K562 (cell line): Measurements from ENCODE around the gene CIAO2A. TPM values are rescaled to one million over a fixed set of nuclear protein-coding genes. Genes with fewer than 3 reads are reported as not detected.

Experiments
- ATAC-seq: fragments of 200-7000 bp; cut with Tn5 transposase; 3 replicates; pipeline ENCODE4 v1.9.1; 2020; ENCODE audit warnings: moderate library complexity
- BruUV-seq: library from RNA; stranded (reverse); fragments of 400-500 nt; replicated peaks from 2 replicates; lab custom pipeline; 2021; lab: Mats Ljungman, UMichigan
- CTCF ChIA-PET: fragments of 300-600 bp; formaldehyde crosslinking; extraction: SDS; loops from one replicate; lab custom pipeline; 2021; ENCODE audit warnings: low intra/inter-chr PET ratio; lab: Yijun Ruan, JAX
- POLR2A ChIA-PET: fragments of 300-600, 350-650 bp; sonication (Branson Sonifier 250); formaldehyde crosslinking; extraction: SDS; loops from one replicate; lab custom pipeline; 2021; ENCODE audit warnings: antibody characterized with exemption, inconsistent platforms; lab: Yijun Ruan, JAX
- DNase-seq, 4 experiments: peaks; one replicate each; pipeline versions ENCODE4 v3.0.0 to v3.0.0-alpha.2; 2011 to 2018; ENCODE audit warnings: low spot score in 3 of 4, mixed read lengths in 3 of 4; ENCODE audit errors: extremely low read depth in 1 of 4
- FAIRE-seq: peaks from 2 replicates; lab custom pipeline; 2011; peaks lifted over from hg19 to GRCh38; lab: Jason Lieb, UNC
- H2AFZ ChIP-seq: 2 replicates; pipeline ENCODE4 v1.6.0; 2011; ENCODE audit warnings: low read depth, low read length, control low read depth, inconsistent platforms
- H3K27ac ChIP-seq: fragments of 200-600 bp; 3 replicates; pipeline ENCODE4 v1.8.0; 2011; ENCODE audit warnings: low read depth, mild to moderate bottlenecking, control low read depth, inconsistent platforms, low read length, moderate library complexity, mixed read lengths; ENCODE audit errors: extremely low read depth
- H3K27me3 ChIP-seq, 2 experiments: fragments of 300-600 bp in 1 of 2; 2 replicates in 1 of 2; 3 replicates in 1 of 2; pipeline versions ENCODE4 v1.6.0 to v1.8.0; 2011; ENCODE audit warnings: inconsistent platforms in 2 of 2, low read length in 2 of 2, mild to moderate bottlenecking in 1 of 2, mixed read lengths in 1 of 2, moderate library complexity in 1 of 2; ENCODE audit not compliant: control insufficient read depth in 2 of 2, insufficient read depth in 2 of 2
- H3K36me3 ChIP-seq: fragments of 300-600 bp; 3 replicates; pipeline ENCODE4 v1.8.0; 2011; ENCODE audit warnings: mild to moderate bottlenecking, low read length, inconsistent platforms; ENCODE audit not compliant: control insufficient read depth, insufficient read depth
- H3K4me1 ChIP-seq, 2 experiments: fragments of 200-600 bp in 1 of 2; replicated peaks in 1 of 2; 2 replicates in 1 of 2; 3 replicates in 1 of 2; pipeline versions ENCODE4 v1.5.1 to v1.8.0; 2011; ENCODE audit warnings: inconsistent platforms in 2 of 2, low read length in 2 of 2, mild to moderate bottlenecking in 1 of 2, mixed read lengths in 1 of 2, moderate library complexity in 1 of 2; ENCODE audit not compliant: control insufficient read depth in 2 of 2, insufficient read depth in 2 of 2
- H3K4me2 ChIP-seq: 2 replicates; pipeline ENCODE4 v1.6.1; 2011; ENCODE audit warnings: low read length, control low read depth, inconsistent platforms, mixed read lengths; ENCODE audit not compliant: insufficient read depth
- H3K4me3 ChIP-seq: fragments of 200-600 bp; sonication (generic), shearing (Covaris generic); 2 replicates; pipeline ENCODE4 v1.5.1; 2016; ENCODE audit warnings: control low read depth, inconsistent platforms
- H3K79me2 ChIP-seq: fragments of 200-600 bp; 3 replicates; pipeline ENCODE4 v1.8.0; 2011; ENCODE audit warnings: low read length, inconsistent platforms; ENCODE audit not compliant: control insufficient read depth, insufficient read depth
- H3K9ac ChIP-seq, 2 experiments: 2 replicates each; pipeline versions ENCODE4 v1.6.0 to v1.6.1; 2011; ENCODE audit warnings: low read depth in 2 of 2, low read length in 2 of 2, control low read depth in 1 of 2, inconsistent platforms in 1 of 2, mild to moderate bottlenecking in 1 of 2, mixed read lengths in 1 of 2; ENCODE audit not compliant: insufficient read depth in 1 of 2
- H3K9me1 ChIP-seq: one replicate; pipeline ENCODE4 v1.6.0; 2011; ENCODE audit warnings: inconsistent platforms, mild to moderate bottlenecking, low read length, moderate library complexity; ENCODE audit not compliant: control insufficient read depth, insufficient read depth
- H3K9me3 ChIP-seq: replicated peaks from 2 replicates; pipeline ENCODE4 v1.5.1; 2011; ENCODE audit warnings: low read depth, low read length, inconsistent platforms; ENCODE audit not compliant: control insufficient read depth, insufficient read depth
- H4K20me1 ChIP-seq: replicated peaks from 2 replicates; pipeline ENCODE4 v1.6.1; 2011; ENCODE audit warnings: low read length, inconsistent platforms, mixed read lengths; ENCODE audit not compliant: control insufficient read depth, insufficient read depth
- LCOR ChIP-seq: sonication (generic); formaldehyde crosslinking; IDR thresholded peaks from 2 replicates; pipeline ENCODE4 v1.8.0; 2022; ENCODE audit warnings: mild to moderate bottlenecking, missing genetic modification reagents
- MED1 ChIP-seq: sonication (generic); formaldehyde crosslinking; IDR thresholded peaks from 2 replicates; pipeline ENCODE4 v1.8.1; 2023; ENCODE audit warnings: missing genetic modification reagents, borderline replicate concordance
- PHTF2 ChIP-seq: fragments of 250-450 bp; sonication (Bioruptor Pico); IDR thresholded peaks from 2 replicates; pipeline ENCODE4 v1.5.0; 2021; ENCODE audit warnings: mild to moderate bottlenecking
- POLR2G ChIP-seq: fragments of 200-400 bp; formaldehyde crosslinking; IDR thresholded peaks from 2 replicates; pipeline ENCODE4 v1.6.1; 2017; ENCODE audit warnings: low read depth, mild to moderate bottlenecking, antibody characterized with exemption, low read length, moderate library complexity
- SMAD2 ChIP-seq: fragments of 150-350 bp; IDR thresholded peaks from 2 replicates; pipeline ENCODE4 v1.6.1; 2014; ENCODE audit warnings: low read depth, mild to moderate bottlenecking, low read length
- TAF15 ChIP-seq: fragments of 200-400 bp; formaldehyde crosslinking; IDR thresholded peaks from 2 replicates; pipeline ENCODE4 v1.6.1; 2017; ENCODE audit warnings: mild to moderate bottlenecking, low read depth, low read length, moderate library complexity
- TBP ChIP-seq: optimal IDR thresholded peaks from 2 replicates; pipeline ENCODE3; 2011; ENCODE audit warnings: low read depth, low read length, improper control_type of control experiment
- ZFP30 ChIP-seq: fragments of 250-450 bp; sonication (Bioruptor Pico); IDR thresholded peaks from 2 replicates; pipeline ENCODE4 v1.8.0; 2022; ENCODE audit warnings: moderate library complexity, mild to moderate bottlenecking, inconsistent platforms, borderline replicate concordance
- ZNF3 ChIP-seq: fragments of 250-450 bp; sonication (Bioruptor Pico); IDR thresholded peaks from 2 replicates; pipeline ENCODE4 v1.5.0; 2021; ENCODE audit warnings: mild to moderate bottlenecking, moderate library complexity
- WGBS: fragments of 100-300 bp; shearing (Covaris generic); methylation state at CpG from one replicate; pipeline ENCODE4 v1.1.6; 2016; ENCODE audit warnings: low coverage, mixed read lengths; ENCODE audit not compliant: insufficient coverage; ENCODE audit errors: missing lambda C conversion rate; 5-methylcytosine and 5-hydroxymethylcytosine counted together
- in situ Hi-C: fragments of 300-500 bp; cut with MboI; formaldehyde crosslinking; loops from 4 replicates; pipeline ENCODE4 v1.15.0; 2018; ENCODE audit warnings: inconsistent platforms, mixed read lengths
- intact Hi-C: fragments of 100-400 bp; cut with micrococcal nuclease; formaldehyde crosslinking; loops from 2 replicates; pipeline ENCODE4 v1.14.2; 2022
- polyA plus RNA-seq, 8 experiments: library from polyadenylated mRNA; depleted of rRNA in 4 of 8; stranded (reverse) in 5 of 8; unstranded in 3 of 8; fragments of >200 nt; fragmentation: Nextera tagmentation in 2 of 8; fragmentation: Illumina TruSeq in 1 of 8; extraction: Ambion mirVana in 2 of 8; extraction: Trizol in 1 of 8; gene quantifications; 2 replicates each; pipeline versions ENCODE4 v1.2.1 to v1.2.3, GENCODE V29; 2011 to 2014; ENCODE audit warnings: inconsistent platforms in 1 of 8, missing spikeins in 1 of 8
- total RNA-seq, 7 experiments: library from RNA; depleted of rRNA in 6 of 7; stranded (reverse); fragments of >200 nt in 6 of 7; fragmentation: Illumina TruSeq in 2 of 7; extraction: Trizol in 2 of 7; gene quantifications; 2 replicates each; pipeline versions ENCODE4 v1.2.1 to v1.2.3, GENCODE V29; 2011 to 2021; ENCODE audit warnings: low replicate concordance in 1 of 7

CIAO2A gene
- total and polyA plus RNA-seq, 9 of the 15 experiments (the other 6 are each of a cell fraction or from before 2014, with no cell fraction given): 161 to 429 (median 313) TPM

DNA sequence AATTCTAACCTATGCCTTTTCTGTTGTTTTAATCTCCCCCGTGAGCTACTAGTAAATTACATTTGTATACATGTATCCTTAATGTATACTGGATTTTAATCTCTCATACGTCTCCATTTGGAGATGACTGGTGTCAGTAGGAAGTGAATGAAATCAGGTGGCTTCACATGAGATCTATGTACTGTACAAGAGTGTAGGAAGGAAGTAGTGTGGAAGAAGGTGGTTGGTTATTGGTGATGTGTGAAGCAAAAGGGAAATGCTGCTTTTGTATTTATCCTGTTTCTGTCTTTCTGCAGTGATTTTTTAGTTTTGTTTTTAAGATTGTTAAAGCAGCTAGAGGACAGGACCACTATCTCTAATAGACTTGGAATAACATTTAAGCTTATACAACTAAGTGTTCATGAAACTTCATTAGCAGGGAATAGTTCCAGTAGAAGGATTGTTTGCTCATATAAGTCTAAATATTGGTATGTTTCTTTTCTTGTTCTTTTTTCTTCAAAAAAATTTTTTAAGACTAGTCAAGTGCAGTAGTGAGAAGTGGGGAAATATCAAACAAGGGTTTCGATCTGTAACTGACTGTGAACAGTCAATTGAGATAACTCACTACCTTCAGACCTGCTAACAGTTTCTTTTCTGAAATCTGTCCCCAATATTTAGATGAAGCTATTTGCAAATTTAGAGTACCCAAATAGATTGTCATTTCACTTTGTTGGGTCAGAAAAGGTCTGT, 17.5 kb upstream of the CIAO2A start:
- WGBS: 66% methylated on average over 3 of the region's 3 CpGs

More for the DNA sequence above, 17.5 kb upstream of the CIAO2A start:
- H3K4me2 ChIP-seq: no peak overlapping the region
- BruUV-seq: no TSS peak
- ChIA-PET CTCF (no interaction called here), POLR2A (interaction anchor here (0.8 to 2.6 kb wide), 8 partner anchors 9 to 189 kb away, joined by 3 to 11 read pairs (median 4); partner anchors contain the start of genes CIAO2A and SNX1)
- H2AFZ ChIP-seq: no peak overlapping the region
- no peak for FAIRE-seq
- H3K79me2 ChIP-seq: peaks cover 60% of the 10 kb centered on the region
- no peaks in the 10 kb centered on the region for H3K27me3 ChIP-seq
- H3K9me1 ChIP-seq: no peaks in the 10 kb centered on the region
- no peak overlapping the region for H3K4me3 ChIP-seq
- H3K9ac ChIP-seq: no peak overlapping the region
- no peaks in the 10 kb centered on the region for H3K9me3 ChIP-seq
- no peak for ATAC-seq
- TF ChIP-seq PHTF2 (no peak), LCOR (CRISPR knock-in tag) (no peak), TBP (no peak), POLR2G (no peak), MED1 (CRISPR knock-in tag) (no peak), ZNF3 (no peak), TAF15 (no peak), SMAD2 (no peak), ZFP30 (CRISPR knock-in tag) (no peak)
- TF ChIP-seq, all 486 proteins: peak for 0
- DNase-seq: no peak
- peaks cover 47% of the 10 kb centered on the region for H3K36me3 ChIP-seq
- intact Hi-C loops: no loop called here
- H3K27ac ChIP-seq: no peak overlapping the region; the same call in 2 of the 3 replicates
- in situ Hi-C loops: no loop called here
- H3K4me1 ChIP-seq: peaks cover 3 to 9% of the 10 kb centered on the region in 2 experiments; a peak in 4 of 5 replicates
- H4K20me1 ChIP-seq: peaks cover 24% of the 10 kb centered on the region
